Endothelial cell of umbilical vein (primary cell): ENCODE data around the gene PTK6. TPM values are rescaled to one million over a fixed set of nuclear protein-coding genes. Genes with fewer than 3 reads are reported as not detected.

Experiments used
- BruUV-seq: library from RNA; stranded (reverse); fragments of 400-500 nt; replicated peaks from 2 replicates; lab custom pipeline; 2021; lab: Mats Ljungman, UMichigan
- CTCF ChIA-PET: fragments of 300-600, 350-600 bp; sonication (Branson Sonifier 250); formaldehyde crosslinking; loops from one replicate; lab custom pipeline; 2021; ENCODE audit warnings: antibody characterized with exemption, inconsistent platforms; lab: Charles Lee
- POLR2A ChIA-PET: fragments of 300-600, 350-600 bp; sonication (Branson Sonifier 250); formaldehyde crosslinking; loops from one replicate; lab custom pipeline; 2021; ENCODE audit warnings: antibody characterized with exemption, inconsistent platforms; lab: Charles Lee
- DNase-seq: peaks from one replicate; pipeline ENCODE4 v3.0.0-alpha.2; 2011; ENCODE audit warnings: low read depth, low spot score
- FAIRE-seq: peaks from 2 replicates; lab custom pipeline; 2011; peaks lifted over from hg19 to GRCh38; lab: Jason Lieb, UNC
- H2AFZ ChIP-seq: 2 replicates; pipeline ENCODE4 v1.6.0; 2012; ENCODE audit warnings: low read depth, low read length, control low read depth, inconsistent platforms
- H3K27ac ChIP-seq: 2 replicates; pipeline ENCODE4 v1.5.1; 2011; ENCODE audit warnings: low read depth, mild to moderate bottlenecking, control low read depth, low read length, moderate library complexity; ENCODE audit not compliant: insufficient read depth
- H3K27me3 ChIP-seq, 2 experiments: 2 replicates each; pipeline versions ENCODE4 v1.6.0 to v1.6.1; 2011; ENCODE audit warnings: low read length in 2 of 2, mixed read lengths in 1 of 2; ENCODE audit not compliant: control insufficient read depth in 2 of 2, insufficient read depth in 2 of 2
- H3K36me3 ChIP-seq, 2 experiments: 2 replicates in 1 of 2; 3 replicates in 1 of 2; pipeline ENCODE4 v1.5.1; 2011; ENCODE audit warnings: low read length in 2 of 2, mild to moderate bottlenecking in 1 of 2, moderate library complexity in 1 of 2; ENCODE audit not compliant: control insufficient read depth in 2 of 2, insufficient read depth in 2 of 2; ENCODE audit errors: extremely low read depth in 1 of 2
- H3K4me1 ChIP-seq: 3 replicates; pipeline ENCODE4 v1.5.1; 2011; ENCODE audit warnings: mild to moderate bottlenecking, low read length; ENCODE audit not compliant: control insufficient read depth, insufficient read depth; ENCODE audit errors: extremely low read depth
- H3K4me2 ChIP-seq: 2 replicates; pipeline ENCODE4 v1.6.1; 2011; ENCODE audit warnings: low read length, control low read depth, mixed read lengths; ENCODE audit not compliant: insufficient read depth
- H3K4me3 ChIP-seq, 3 experiments: fragments of 200-600 bp in 1 of 3; sonication (generic), shearing (Covaris generic) in 1 of 3; replicated peaks in 1 of 3; 2 replicates each; pipeline ENCODE4 v1.5.1; 2011 to 2016; ENCODE audit warnings: control low read depth in 3 of 3, low read length in 3 of 3, mild to moderate bottlenecking in 2 of 3, inconsistent platforms in 1 of 3, low read depth in 1 of 3, moderate library complexity in 1 of 3; ENCODE audit not compliant: insufficient read depth in 1 of 3
- H3K79me2 ChIP-seq: 2 replicates; pipeline ENCODE4 v1.6.0; 2012; ENCODE audit warnings: low read length, inconsistent platforms; ENCODE audit not compliant: control insufficient read depth, insufficient read depth
- H3K9ac ChIP-seq: replicated peaks from 2 replicates; pipeline ENCODE3; 2011; ENCODE audit warnings: low read length, control low read depth; ENCODE audit not compliant: insufficient read depth; ENCODE audit errors: extremely low read depth
- H3K9me1 ChIP-seq: replicated peaks from 3 replicates; pipeline ENCODE4 v1.6.0; 2011; ENCODE audit warnings: mild to moderate bottlenecking, low read length; ENCODE audit not compliant: control insufficient read depth, insufficient read depth; ENCODE audit errors: extremely low read depth
- H3K9me3 ChIP-seq: replicated peaks from 2 replicates; pipeline ENCODE4 v1.5.1; 2012; ENCODE audit warnings: low read length, inconsistent platforms; ENCODE audit not compliant: control insufficient read depth, insufficient read depth
- H4K20me1 ChIP-seq: replicated peaks from 2 replicates; pipeline ENCODE3; 2011; ENCODE audit warnings: mild to moderate bottlenecking, low read length; ENCODE audit not compliant: control insufficient read depth, insufficient read depth; ENCODE audit errors: extremely low read depth
- CTCF ChIP-seq, 2 donors: IDR thresholded peaks; 1 replicate in 1 of 2; 2 replicates in 1 of 2; pipeline ENCODE4 v1.5.1; 2011; ENCODE audit warnings: low read length in 2 of 2, mild to moderate bottlenecking in 2 of 2, moderate library complexity in 2 of 2, control low read depth in 1 of 2, inconsistent platforms in 1 of 2, low read depth in 1 of 2; ENCODE audit not compliant: insufficient read depth in 1 of 2; ENCODE audit errors: extremely low read depth in 1 of 2
- EZH2 ChIP-seq: IDR thresholded peaks from 2 replicates; pipeline ENCODE4 v1.6.1; 2012; ENCODE audit warnings: borderline replicate concordance, low read depth, mild to moderate bottlenecking, moderate library complexity, low read length, inconsistent platforms; ENCODE audit not compliant: severe bottlenecking
- FOS ChIP-seq: IDR thresholded peaks from 2 replicates; pipeline ENCODE4 v1.6.1; 2011; ENCODE audit warnings: mild to moderate bottlenecking, low read length, moderate library complexity, borderline replicate concordance; ENCODE audit not compliant: insufficient read depth
- GATA2 ChIP-seq: IDR thresholded peaks from 2 replicates; pipeline ENCODE4 v1.7.0; 2011; ENCODE audit warnings: low read depth, mild to moderate bottlenecking, moderate library complexity, mixed read lengths, low read length; ENCODE audit not compliant: insufficient read length, insufficient read depth
- JUN ChIP-seq: IDR thresholded peaks from 2 replicates; pipeline ENCODE4 v1.6.1; 2011; ENCODE audit warnings: borderline replicate concordance, low read depth; ENCODE audit not compliant: insufficient read length, insufficient read depth
- MAX ChIP-seq: IDR thresholded peaks from 2 replicates; pipeline ENCODE4 v1.6.1; 2011; ENCODE audit not compliant: insufficient read depth, insufficient read length
- MYC ChIP-seq: IDR thresholded peaks from one replicate; pipeline ENCODE4 v1.6.1; 2011; ENCODE audit warnings: mild to moderate bottlenecking, low read depth, low read length
- POLR2A ChIP-seq: IDR thresholded peaks from 2 replicates; pipeline ENCODE4 v1.6.1; 2012; ENCODE audit warnings: low read depth, mild to moderate bottlenecking, control low read depth, low read length
- POLR2AphosphoS5 ChIP-seq: IDR thresholded peaks from 2 replicates; pipeline ENCODE4 v1.6.1; 2012; ENCODE audit warnings: low read depth, mild to moderate bottlenecking, control low read depth, low read length, moderate library complexity; ENCODE audit not compliant: insufficient read depth
- dilution Hi-C: fragments of 300-500 bp; cut with MboI; formaldehyde crosslinking; loops from one replicate; pipeline ENCODE4 v1.15.0; 2019; ENCODE audit warnings: low sequenced_read_pairs; ENCODE audit not compliant: extremely low pct_ligation_motif_present
- intact Hi-C: fragments of 100-400 bp; cut with micrococcal nuclease; formaldehyde crosslinking; loops from one replicate; pipeline ENCODE4 v1.10.0; 2022
- polyA plus RNA-seq, 4 experiments: library from polyadenylated mRNA; depleted of rRNA in 3 of 4; stranded (reverse) in 3 of 4; unstranded in 1 of 4; fragments of >200 nt; gene quantifications; 2 replicates each; pipeline versions ENCODE4 v1.2.1 to v1.2.3, GENCODE V29; 2011 to 2012; ENCODE audit warnings: missing spikeins in 1 of 4
- total RNA-seq: library from RNA; stranded (reverse); gene quantifications from 2 replicates; pipeline ENCODE4 v1.2.3, GENCODE V29; 2021

The PTK6 gene
- total and polyA plus RNA-seq, 2 donors (not counting 3 experiments of a cell fraction or from before 2014, with no cell fraction given), result 0.18 TPM; not detected in 1

- Histone ChIP-seq H3K4me2 (no peak overlapping the region), H2AFZ (no peak overlapping the region), H4K20me1 (no peaks in the 10 kb centered on the region), H3K27me3 (no peaks in the 10 kb centered on the region), H3K9me1 (no peaks in the 10 kb centered on the region), H3K9ac (no peak overlapping the region), H3K27ac (no peak overlapping the region), H3K36me3 (peaks cover 0 to 13% of the 10 kb centered on the region in 2 experiments), H3K79me2 (no peaks in the 10 kb centered on the region), H3K4me3 (no peak overlapping the region), H3K4me1 (no peaks in the 10 kb centered on the region), H3K9me3 (no peaks in the 10 kb centered on the region)
- POLR2A ChIA-PET, result interaction anchor here (0.6 kb wide), 1 partner anchor 346 kb away, joined by 3 read pairs; no protein-coding TSS in a partner anchor
- dilution Hi-C loops (no loop called here), intact Hi-C loops (no loop called here)
- DNase-seq (no peak), FAIRE-seq (no peak)
- BruUV-seq, result no TSS peak
- CTCF ChIA-PET, result no interaction called here
- TF ChIP-seq MAX (no peak), GATA2 (no peak), POLR2A (no peak), EZH2 (no peak), FOS (no peak), CTCF (IDR thresholded peaks at IDR 0.05; ENCODE audit: extremely low read depth in 1 of 2, insufficient read depth in 1 of 2, low read depth in 1 of 2, low read length in 2 of 2) (no peak), JUN (no peak), POLR2AphosphoS5 (no peak), MYC (no peak)
Measured at GRCh38 chr20:63565021-63565698, 28.0 kb upstream of the PTK6 start.
